ENCODE results near the gene RAD51B.

DNA sequence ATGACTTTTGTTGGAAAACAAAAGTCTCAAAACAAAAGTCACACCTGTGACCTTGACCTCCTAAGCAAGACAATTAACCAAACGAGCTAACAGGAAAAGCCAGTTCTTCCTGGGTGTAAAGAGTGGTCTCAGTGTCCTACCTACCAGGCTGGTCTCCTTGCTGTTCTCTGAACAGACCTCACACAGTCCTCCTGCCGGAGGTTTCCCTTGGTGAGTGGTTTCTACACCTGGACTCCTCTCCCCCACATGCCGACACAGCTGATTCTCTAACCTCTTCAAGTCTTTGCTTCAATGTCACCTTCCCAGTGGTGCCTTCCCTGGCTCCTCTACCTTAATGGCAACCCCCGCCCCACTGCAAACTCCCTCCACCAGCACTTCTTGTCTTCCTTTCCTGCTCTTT is 734.7 kb downstream of the RAD51B start:
- TF ChIP-seq, protein P1, sequence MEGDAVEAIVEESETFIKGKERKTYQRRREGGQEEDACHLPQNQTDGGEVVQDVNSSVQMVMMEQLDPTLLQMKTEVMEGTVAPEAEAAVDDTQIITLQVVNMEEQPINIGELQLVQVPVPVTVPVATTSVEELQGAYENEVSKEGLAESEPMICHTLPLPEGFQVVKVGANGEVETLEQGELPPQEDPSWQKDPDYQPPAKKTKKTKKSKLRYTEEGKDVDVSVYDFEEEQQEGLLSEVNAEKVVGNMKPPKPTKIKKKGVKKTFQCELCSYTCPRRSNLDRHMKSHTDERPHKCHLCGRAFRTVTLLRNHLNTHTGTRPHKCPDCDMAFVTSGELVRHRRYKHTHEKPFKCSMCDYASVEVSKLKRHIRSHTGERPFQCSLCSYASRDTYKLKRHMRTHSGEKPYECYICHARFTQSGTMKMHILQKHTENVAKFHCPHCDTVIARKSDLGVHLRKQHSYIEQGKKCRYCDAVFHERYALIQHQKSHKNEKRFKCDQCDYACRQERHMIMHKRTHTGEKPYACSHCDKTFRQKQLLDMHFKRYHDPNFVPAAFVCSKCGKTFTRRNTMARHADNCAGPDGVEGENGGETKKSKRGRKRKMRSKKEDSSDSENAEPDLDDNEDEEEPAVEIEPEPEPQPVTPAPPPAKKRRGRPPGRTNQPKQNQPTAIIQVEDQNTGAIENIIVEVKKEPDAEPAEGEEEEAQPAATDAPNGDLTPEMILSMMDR (IDR thresholded peaks at IDR 0.05) = no peak
- no peak for TF ChIP-seq POLR2A (IDR thresholded peaks at IDR 0.05)
